Stimulated activated CD8-positive, alpha-beta memory T cell treated with anti-CD3 and anti-CD28 coated beads, Interleukin-4, amount 100 ng/mL, for 4 hours (primary cell): Measurements from ENCODE around the gene TNFRSF18.
"Not testable (repeated sequence)": the region's sequence is repeated elsewhere in the genome, so short reads cannot be mapped to it uniquely, and the experiment has no call there.

Experiments
- DNase-seq, 2 donors: peaks; one replicate each; pipeline ENCODE4 v3.0.0-alpha.2; 2020; ENCODE audit warnings: low read depth in 2 of 2, low spot score in 1 of 2

The TNFRSF18 gene

GRCh38 chr1:1206376-1206965, at the start of gene TNFRSF18:
TNFRSF18 (minus strand) TSS chr1:1206592; CDS start chr1:1206571, 21 bp downstream.
- DNase-seq, result no peak

- DNase-seq, result no peak
Observed at GRCh38 chr1:1255611-1256010, 49.2 kb upstream of the TNFRSF18 start.

- no peak for DNase-seq
Observed at GRCh38 chr1:1255078-1255477, 48.7 kb upstream of the TNFRSF18 start.

- no peak for DNase-seq
Observed at GRCh38 chr1:1254667-1254998, 48.2 kb upstream of the TNFRSF18 start.

- DNase-seq, result no peak
Observed at GRCh38 chr1:1253972-1254666, 47.7 kb upstream of the TNFRSF18 start.

- DNase-seq, result no peak
Observed at GRCh38 chr1:1253314-1253713, 46.9 kb upstream of the TNFRSF18 start.

- DNase-seq, result peak; percentile 47 to 72
Observed at GRCh38 chr1:1250786-1251284, 44.4 kb upstream of the TNFRSF18 start.

GRCh38 chr1:1248009-1248913, 41.9 kb upstream of the TNFRSF18 start:
- not testable (repeated sequence) for DNase-seq

GRCh38 chr1:1247341-1247913, 41.0 kb upstream of the TNFRSF18 start:
- no peak for DNase-seq

- no peak for DNase-seq
Observed at GRCh38 chr1:1246577-1247340, 40.4 kb upstream of the TNFRSF18 start, which contains the start of gene C1QTNF12. C1QTNF12 (minus strand) TSS chr1:1246722; CDS start chr1:1246690, 32 bp downstream.

GRCh38 chr1:1245817-1246576, 39.6 kb upstream of the TNFRSF18 start:
- no peak for DNase-seq

- no peak for DNase-seq
Observed at GRCh38 chr1:1245178-1245816, 38.9 kb upstream of the TNFRSF18 start.

GRCh38 chr1:1244192-1244811, 37.9 kb upstream of the TNFRSF18 start:
- DNase-seq, result no peak

GRCh38 chr1:1243807-1244191, 37.4 kb upstream of the TNFRSF18 start:
- no peak for DNase-seq

- DNase-seq, result no peak
Observed at GRCh38 chr1:1243266-1243660, 36.9 kb upstream of the TNFRSF18 start.

GRCh38 chr1:1242461-1243265, 36.3 kb upstream of the TNFRSF18 start:
- DNase-seq, result no peak

GRCh38 chr1:1241588-1242219, 35.3 kb upstream of the TNFRSF18 start:
- no peak for DNase-seq
